DMS53 (cell line): ENCODE results near the gene ZNF277.
A peak's percentile ranks its signal among the peaks of the same experiment; 100 is the strongest.

Experiments
- DNase-seq: peaks from one replicate; lab custom pipeline; 2025; lab: John Stamatoyannopoulos, UW

Gene ZNF277

GRCh38 chr7:112254709-112255387 lies 48.4 kb downstream of the ZNF277 start:
- DNase-seq: no peak

- DNase-seq: no peak
Observed at GRCh38 chr7:112255388-112255720, 48.9 kb downstream of the ZNF277 start.

- peak; percentile 81 for DNase-seq
Observed at GRCh38 chr7:112257073-112257472, 50.6 kb downstream of the ZNF277 start.

GRCh38 chr7:112260911-112261310 lies 54.4 kb downstream of the ZNF277 start:
- no peak for DNase-seq

GRCh38 chr7:112262036-112262435 lies 55.5 kb downstream of the ZNF277 start:
- DNase-seq: no peak

- no peak for DNase-seq
Observed at GRCh38 chr7:112262855-112263487, 56.5 kb downstream of the ZNF277 start.

- no peak for DNase-seq
Observed at GRCh38 chr7:112263519-112263918, 57.0 kb downstream of the ZNF277 start.

- no peak for DNase-seq
Observed at GRCh38 chr7:112266141-112266540, 59.6 kb downstream of the ZNF277 start.

- DNase-seq: no peak
Observed at GRCh38 chr7:112266595-112267270, 60.2 kb downstream of the ZNF277 start.

- peak; percentile 78 for DNase-seq
Observed at GRCh38 chr7:112267944-112268691, 61.6 kb downstream of the ZNF277 start.

GRCh38 chr7:112271162-112271561 lies 64.7 kb downstream of the ZNF277 start:
- peak; percentile 95 for DNase-seq

- DNase-seq: peak; percentile 71
Observed at GRCh38 chr7:112272921-112273561, 66.5 kb downstream of the ZNF277 start.

GRCh38 chr7:112279042-112279441 lies 72.5 kb downstream of the ZNF277 start:
- no peak for DNase-seq

GRCh38 chr7:112280267-112280666 lies 73.8 kb downstream of the ZNF277 start:
- no peak for DNase-seq

GRCh38 chr7:112282476-112283188 lies 76.1 kb downstream of the ZNF277 start:
- no peak for DNase-seq

- DNase-seq: no peak
Observed at GRCh38 chr7:112283382-112283910, 77.0 kb downstream of the ZNF277 start.

GRCh38 chr7:112286250-112287086 lies 80.0 kb downstream of the ZNF277 start:
- DNase-seq: no peak

GRCh38 chr7:112288301-112288700 lies 81.8 kb downstream of the ZNF277 start:
- DNase-seq: no peak

- DNase-seq: no peak
Observed at GRCh38 chr7:112290065-112290464, 83.6 kb downstream of the ZNF277 start.

- no peak for DNase-seq
Observed at GRCh38 chr7:112292162-112292561, 85.7 kb downstream of the ZNF277 start.
